T47D (cell line): ENCODE data around the gene SUCLG2.
A peak's percentile ranks its signal among the peaks of the same experiment; 100 is the strongest.

Experiments used
- DNase-seq, 2 experiments: peaks; one replicate each; pipeline versions ENCODE4 v3.0.0 to v3.0.0-alpha.2; 2011 to 2012; ENCODE audit warnings: low read depth in 1 of 2, low spot score in 1 of 2
- JUND ChIP-seq: IDR thresholded peaks from 2 replicates; pipeline ENCODE4 v1.6.1; 2012; ENCODE audit warnings: low read depth
- in situ Hi-C: cut with HindIII; loops from 2 replicates; pipeline ENCODE4 v1.10.0; 2016; ENCODE audit warnings: low sequenced_read_pairs, low pct_unique_long_range_greater_than_20kb

The SUCLG2 gene

GRCh38 chr3:67529915-67530314 lies 124.5 kb downstream of the SUCLG2 start:
- in situ Hi-C loops, result no loop called here
- DNase-seq, result no peak
- TF ChIP-seq JUND, result no peak

GRCh38 chr3:67529337-67529736 lies 125.1 kb downstream of the SUCLG2 start:
- peak in 1 of 2 experiments; percentile 16 for DNase-seq
- TF ChIP-seq JUND, result no peak
- in situ Hi-C loops, result no loop called here

- no peak for TF ChIP-seq JUND
- in situ Hi-C loops, result no loop called here
- DNase-seq, result no peak
Measured at GRCh38 chr3:67526246-67526645, 128.2 kb downstream of the SUCLG2 start.

- in situ Hi-C loops, result no loop called here
- no peak for TF ChIP-seq JUND
- DNase-seq, result no peak
Measured at GRCh38 chr3:67524046-67524445, 130.4 kb downstream of the SUCLG2 start.

GRCh38 chr3:67522081-67522480 lies 132.3 kb downstream of the SUCLG2 start:
- in situ Hi-C loops, result no loop called here
- DNase-seq, result no peak
- TF ChIP-seq JUND, result no peak

GRCh38 chr3:67521053-67521646 lies 133.3 kb downstream of the SUCLG2 start:
- no peak for TF ChIP-seq JUND
- in situ Hi-C loops, result no loop called here

GRCh38 chr3:67518236-67518635 lies 136.2 kb downstream of the SUCLG2 start:
- in situ Hi-C loops, result no loop called here
- TF ChIP-seq JUND, result no peak
- DNase-seq, result peak in 1 of 2 experiments; percentile 65

More at GRCh38 chr3:67521053-67521646, 133.3 kb downstream of the SUCLG2 start:
- DNase-seq, result no peak

- in situ Hi-C loops, result no loop called here
- DNase-seq, result no peak
- TF ChIP-seq JUND, result no peak
Measured at GRCh38 chr3:67517781-67518180, 136.6 kb downstream of the SUCLG2 start.

GRCh38 chr3:67516496-67516895 lies 137.9 kb downstream of the SUCLG2 start:
- in situ Hi-C loops, result no loop called here
- DNase-seq, result peak in 1 of 2 experiments; percentile 63
- TF ChIP-seq JUND, result no peak; the same call in 1 of the 2 replicates

GRCh38 chr3:67515778-67516177 lies 138.6 kb downstream of the SUCLG2 start:
- TF ChIP-seq JUND, result no peak
- in situ Hi-C loops, result no loop called here

GRCh38 chr3:67509471-67510075 lies 144.8 kb downstream of the SUCLG2 start:
- no peak for DNase-seq
- in situ Hi-C loops, result no loop called here

More at GRCh38 chr3:67515778-67516177, 138.6 kb downstream of the SUCLG2 start:
- DNase-seq, result no peak

GRCh38 chr3:67507584-67507983 lies 146.8 kb downstream of the SUCLG2 start:
- no peak for TF ChIP-seq JUND
- in situ Hi-C loops, result no loop called here

More at GRCh38 chr3:67509471-67510075, 144.8 kb downstream of the SUCLG2 start:
- no peak for TF ChIP-seq JUND

GRCh38 chr3:67500709-67501108 lies 153.7 kb downstream of the SUCLG2 start:
- no peak for DNase-seq
- no peak for TF ChIP-seq JUND
- in situ Hi-C loops, result no loop called here

More at GRCh38 chr3:67507584-67507983, 146.8 kb downstream of the SUCLG2 start:
- no peak for DNase-seq
